HG03565 (cell line): Measurements from ENCODE around the gene BRPF1.
A peak's percentile ranks its signal among the peaks of the same experiment; 100 is the strongest.

Source experiments
- ATAC-seq: cut with Tn5 transposase; IDR thresholded peaks from one replicate; pipeline ENCODE4 v1.9.1; 2021; ENCODE audit warnings: mild to moderate bottlenecking, moderate library complexity; ENCODE audit not compliant: unreplicated experiment

The BRPF1 gene, protein sequence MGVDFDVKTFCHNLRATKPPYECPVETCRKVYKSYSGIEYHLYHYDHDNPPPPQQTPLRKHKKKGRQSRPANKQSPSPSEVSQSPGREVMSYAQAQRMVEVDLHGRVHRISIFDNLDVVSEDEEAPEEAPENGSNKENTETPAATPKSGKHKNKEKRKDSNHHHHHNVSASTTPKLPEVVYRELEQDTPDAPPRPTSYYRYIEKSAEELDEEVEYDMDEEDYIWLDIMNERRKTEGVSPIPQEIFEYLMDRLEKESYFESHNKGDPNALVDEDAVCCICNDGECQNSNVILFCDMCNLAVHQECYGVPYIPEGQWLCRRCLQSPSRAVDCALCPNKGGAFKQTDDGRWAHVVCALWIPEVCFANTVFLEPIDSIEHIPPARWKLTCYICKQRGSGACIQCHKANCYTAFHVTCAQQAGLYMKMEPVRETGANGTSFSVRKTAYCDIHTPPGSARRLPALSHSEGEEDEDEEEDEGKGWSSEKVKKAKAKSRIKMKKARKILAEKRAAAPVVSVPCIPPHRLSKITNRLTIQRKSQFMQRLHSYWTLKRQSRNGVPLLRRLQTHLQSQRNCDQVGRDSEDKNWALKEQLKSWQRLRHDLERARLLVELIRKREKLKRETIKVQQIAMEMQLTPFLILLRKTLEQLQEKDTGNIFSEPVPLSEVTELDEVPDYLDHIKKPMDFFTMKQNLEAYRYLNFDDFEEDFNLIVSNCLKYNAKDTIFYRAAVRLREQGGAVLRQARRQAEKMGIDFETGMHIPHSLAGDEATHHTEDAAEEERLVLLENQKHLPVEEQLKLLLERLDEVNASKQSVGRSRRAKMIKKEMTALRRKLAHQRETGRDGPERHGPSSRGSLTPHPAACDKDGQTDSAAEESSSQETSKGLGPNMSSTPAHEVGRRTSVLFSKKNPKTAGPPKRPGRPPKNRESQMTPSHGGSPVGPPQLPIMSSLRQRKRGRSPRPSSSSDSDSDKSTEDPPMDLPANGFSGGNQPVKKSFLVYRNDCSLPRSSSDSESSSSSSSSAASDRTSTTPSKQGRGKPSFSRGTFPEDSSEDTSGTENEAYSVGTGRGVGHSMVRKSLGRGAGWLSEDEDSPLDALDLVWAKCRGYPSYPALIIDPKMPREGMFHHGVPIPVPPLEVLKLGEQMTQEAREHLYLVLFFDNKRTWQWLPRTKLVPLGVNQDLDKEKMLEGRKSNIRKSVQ (N-terminal part only)

DNA sequence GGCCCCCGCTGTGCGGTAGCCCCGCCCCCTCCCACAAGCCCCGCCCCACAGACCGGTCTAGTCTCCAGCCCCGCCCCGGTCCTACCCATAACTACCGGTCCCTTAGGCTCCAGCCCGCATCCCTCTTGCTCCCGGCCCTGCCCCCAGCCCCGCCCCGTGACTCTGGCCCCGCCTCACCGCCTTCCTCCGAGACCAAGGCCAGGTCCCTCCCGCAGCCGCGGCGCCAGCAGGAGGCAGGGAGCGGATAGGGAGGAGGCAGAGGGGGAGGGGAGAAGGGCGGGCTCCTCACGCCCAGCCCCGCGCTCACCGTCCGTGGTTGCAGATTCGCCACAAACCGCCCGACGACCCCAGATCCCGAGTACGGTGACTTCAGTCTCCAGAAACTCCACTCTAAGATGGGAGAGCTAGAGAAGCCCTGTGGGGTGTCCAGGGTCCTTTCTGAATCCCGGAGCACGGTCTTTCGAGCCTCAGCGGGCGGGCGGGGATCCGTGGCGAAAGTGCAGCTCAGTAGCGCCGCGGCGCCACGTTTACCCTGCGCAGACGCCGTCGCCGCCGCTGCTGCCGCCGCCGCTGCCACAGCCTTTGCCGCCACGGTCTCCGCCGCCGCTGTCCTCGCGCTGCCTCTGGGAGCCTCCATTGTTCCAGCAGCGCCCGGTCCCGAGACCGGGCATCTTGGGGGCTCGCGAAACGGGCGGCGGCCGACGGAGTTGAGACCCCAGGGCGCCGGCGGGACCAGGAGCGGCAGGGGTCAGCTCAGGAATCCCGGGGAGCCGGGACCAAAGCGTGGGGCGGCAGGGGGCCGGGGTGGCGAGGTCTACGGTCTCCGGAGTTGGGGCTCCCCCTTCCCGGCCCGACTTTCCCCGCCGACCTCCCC lies at the start of gene BRPF1:
Gene BRPF1 (plus strand): TSS at position 530 of the 874 bp plus-strand sequence. CDS start 2,406 bp downstream, outside the sequence.
- ATAC-seq: peak; percentile 79

GRCh38 chr3:9682096-9682495 lies 49.4 kb upstream of the BRPF1 start:
- ATAC-seq: no peak

DNA sequence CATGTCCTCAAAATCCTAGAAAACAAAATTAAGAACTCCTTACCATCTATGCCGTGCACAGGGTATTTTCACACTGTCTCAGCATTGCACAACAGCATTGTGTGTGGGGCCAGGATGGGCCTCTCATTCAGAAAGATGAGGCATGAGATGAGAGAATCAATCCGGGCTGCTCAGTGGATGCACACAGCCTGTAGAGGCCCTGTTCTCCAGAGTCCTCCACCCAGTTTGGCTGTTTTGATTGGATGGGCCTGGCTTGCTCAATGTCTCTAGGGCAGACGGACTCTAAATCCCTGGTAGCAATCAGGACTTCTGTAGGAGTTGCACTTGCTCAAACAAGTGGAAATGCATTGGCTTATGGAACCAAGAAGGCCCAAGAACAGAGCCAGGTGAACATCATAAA lies 48.1 kb upstream of the BRPF1 start:
- ATAC-seq: no peak

DNA sequence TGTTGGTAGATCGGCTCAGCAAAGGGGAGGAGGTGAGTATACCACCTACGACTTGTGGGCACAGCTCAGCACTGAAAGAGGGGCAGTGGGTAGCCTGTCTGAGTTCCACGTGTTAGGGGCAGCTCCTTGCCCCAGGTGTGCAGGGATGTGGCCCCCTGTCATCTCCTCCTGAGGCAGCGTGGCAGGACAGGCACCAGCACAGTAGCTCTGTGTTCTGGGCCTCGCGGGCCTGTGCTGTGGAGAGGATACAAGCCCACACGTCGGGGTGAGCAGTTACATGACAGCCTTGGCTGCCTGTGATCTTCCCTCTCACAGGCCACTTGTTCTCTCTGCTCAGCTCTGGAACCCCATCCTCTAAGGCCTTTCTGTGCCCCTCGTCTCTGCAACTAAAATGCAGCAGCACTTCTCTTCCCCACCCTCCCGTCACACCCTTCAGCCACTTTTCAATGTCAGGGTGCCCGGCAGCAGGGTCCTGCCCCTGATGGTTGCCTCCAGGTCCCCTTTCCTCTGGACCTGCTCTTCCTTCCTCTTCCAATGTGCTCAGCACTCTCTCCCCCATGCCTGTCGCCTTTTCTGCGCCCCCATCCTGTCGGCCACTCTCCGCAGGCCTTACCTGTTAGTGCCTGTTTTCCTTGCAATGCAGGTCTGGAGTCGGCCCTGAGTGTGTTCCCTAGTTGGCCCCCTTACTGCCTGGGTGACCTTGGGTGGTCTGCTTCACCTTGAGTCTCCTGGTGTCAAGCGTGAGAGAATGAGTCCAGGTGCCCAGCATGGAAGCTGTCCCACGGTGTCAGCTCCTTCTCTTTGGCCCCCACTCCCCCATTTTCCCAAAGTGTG lies 46.1 kb upstream of the BRPF1 start:
- ATAC-seq: no peak

GRCh38 chr3:9686050-9686550 lies 45.4 kb upstream of the BRPF1 start:
- no peak for ATAC-seq

- no peak for ATAC-seq
These were observed 44.8 kb upstream of the BRPF1 start for GRCh38 chr3:9686703-9687102.

- no peak for ATAC-seq
These were observed 44.0 kb upstream of the BRPF1 start for GRCh38 chr3:9687514-9687913.

GRCh38 chr3:9688961-9689360 lies 42.6 kb upstream of the BRPF1 start:
- no peak for ATAC-seq

GRCh38 chr3:9689757-9690156 lies 41.8 kb upstream of the BRPF1 start:
- no peak for ATAC-seq

- ATAC-seq: peak; percentile 95
These were observed 40.8 kb upstream of the BRPF1 start for GRCh38 chr3:9690451-9691450.

- no peak for ATAC-seq
These were observed 39.9 kb upstream of the BRPF1 start for GRCh38 chr3:9691636-9692035.

- ATAC-seq: no peak
These were observed 39.1 kb upstream of the BRPF1 start for GRCh38 chr3:9692416-9692815.

DNA sequence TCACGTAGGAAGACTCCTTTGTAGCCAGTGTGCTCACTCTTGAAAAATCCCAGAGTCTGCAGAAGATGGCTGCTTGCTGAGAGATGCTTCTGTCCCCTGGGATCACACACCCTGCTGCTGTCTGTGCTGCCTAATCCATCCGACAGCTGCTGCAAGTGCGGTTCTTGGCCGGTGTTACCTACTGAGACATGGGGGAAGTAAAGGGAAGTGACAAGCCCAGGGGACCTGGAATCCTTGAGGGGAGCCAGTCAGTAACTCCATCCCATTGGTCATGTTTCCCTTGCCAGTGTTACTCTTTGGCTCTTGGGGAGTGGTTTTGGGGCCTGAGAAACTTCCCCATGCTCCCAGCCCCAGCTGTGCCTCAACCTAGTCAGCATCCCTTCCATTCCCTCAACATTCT lies 36.2 kb upstream of the BRPF1 start:
- no peak for ATAC-seq

DNA sequence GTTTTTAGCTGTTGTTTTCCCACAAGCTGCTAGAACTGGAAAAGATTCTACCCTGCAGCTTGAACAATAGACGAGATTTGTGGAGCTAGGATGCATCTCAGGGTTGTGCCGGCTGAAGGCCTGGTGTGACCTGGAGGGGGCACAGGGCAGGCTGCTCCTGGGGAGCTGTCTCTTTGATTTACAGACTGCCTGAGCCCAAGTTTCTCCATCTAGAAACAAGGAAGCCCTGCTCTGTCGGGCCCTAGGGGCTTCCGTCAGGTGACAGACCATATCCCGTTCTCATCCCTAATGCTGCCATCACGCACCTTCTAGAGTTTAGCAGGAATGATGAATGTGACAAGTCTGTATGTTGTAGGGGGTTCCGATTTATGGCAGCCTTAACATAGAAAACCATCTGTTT lies 35.8 kb upstream of the BRPF1 start:
- no peak for ATAC-seq

DNA sequence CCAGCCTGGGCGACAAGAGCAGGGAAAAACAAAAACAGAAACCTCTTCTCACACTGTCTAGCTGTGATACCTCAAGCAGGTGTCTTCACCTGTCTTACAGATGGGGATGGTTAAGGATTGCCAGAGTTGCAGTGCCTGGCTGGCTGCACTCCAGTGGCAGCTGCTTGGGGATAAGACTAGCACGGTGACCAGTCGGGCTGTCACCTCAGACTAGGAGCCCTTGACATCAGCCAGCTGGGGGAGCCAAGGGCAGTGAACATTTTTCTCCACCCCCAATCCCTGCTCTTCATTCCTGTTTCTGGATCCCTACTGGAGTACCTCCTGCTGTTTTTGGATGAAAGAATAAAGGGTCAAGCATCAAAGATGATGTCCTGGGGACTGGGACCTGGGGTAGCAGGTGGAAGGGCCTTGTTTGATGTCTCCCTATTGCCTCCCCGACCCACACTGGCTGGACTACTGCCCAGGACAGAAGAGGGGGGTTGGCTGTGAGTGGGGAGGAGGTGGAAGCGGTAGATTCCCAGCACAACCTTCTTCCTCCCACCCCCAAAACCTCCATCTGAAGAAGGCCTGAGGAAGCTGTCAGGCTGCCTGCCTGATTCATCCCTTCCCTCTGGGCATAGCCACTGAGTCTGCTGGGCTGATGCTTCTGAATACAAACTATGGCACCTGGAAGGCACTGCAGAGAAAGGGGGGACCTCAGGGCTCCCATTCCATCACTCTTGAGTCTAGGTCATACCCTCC lies 34.9 kb upstream of the BRPF1 start:
- ATAC-seq: no peak

DNA sequence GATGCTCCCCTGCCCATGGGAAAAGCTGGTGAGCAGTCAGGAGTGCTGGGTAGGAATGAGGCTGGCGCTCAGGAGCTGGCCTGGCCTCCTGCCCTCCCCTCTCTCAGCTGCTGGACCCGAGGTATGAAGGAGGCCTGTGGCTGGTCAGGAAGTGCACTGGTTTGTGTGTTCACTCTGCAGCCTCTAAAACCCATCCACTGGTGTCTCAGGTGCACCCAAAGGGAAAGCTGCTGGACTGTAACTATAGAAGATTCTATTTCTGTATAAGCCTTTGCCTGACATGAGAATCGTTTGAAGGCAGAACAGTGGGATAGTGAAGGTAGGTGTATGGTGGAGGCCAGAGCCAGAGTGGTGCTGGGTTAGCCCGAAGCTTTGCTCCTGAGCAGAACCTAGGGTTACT lies 33.6 kb upstream of the BRPF1 start:
- ATAC-seq: no peak

DNA sequence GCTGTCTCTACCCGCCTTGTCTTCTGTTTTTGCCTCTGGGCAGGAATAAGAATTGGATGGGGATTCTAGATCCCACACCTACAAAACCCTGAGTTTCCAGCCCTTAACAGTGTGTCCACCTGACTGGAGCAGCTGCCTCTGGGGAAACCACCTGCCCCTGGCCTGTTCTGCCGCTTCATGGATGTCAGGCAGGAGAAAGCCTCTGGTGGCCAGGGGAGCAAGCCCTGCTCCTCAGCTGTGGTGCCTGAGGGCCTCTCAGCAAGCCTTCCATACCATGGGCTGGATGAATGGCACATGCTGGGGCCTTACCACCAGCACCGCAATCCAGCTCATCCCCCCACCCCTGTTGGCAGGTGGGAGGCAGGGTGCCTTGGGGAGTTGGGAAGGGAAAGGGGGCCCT lies 33.2 kb upstream of the BRPF1 start:
- ATAC-seq: no peak
